Tibial nerve (tissue), 4 donors: ENCODE data around the gene RPTOR. TPM values are rescaled to one million over a fixed set of nuclear protein-coding genes. Genes with fewer than 3 reads are reported as not detected.
A peak's percentile ranks its signal among the peaks of the same experiment; 100 is the strongest.
"Not testable (repeated sequence)": the region's sequence is repeated elsewhere in the genome, so short reads cannot be mapped to it uniquely, and the experiment has no call there.

Source experiments
- DNase-seq, 2 donors: peaks; one replicate each; pipeline ENCODE4 v3.0.0-alpha.2; 2019; ENCODE audit warnings: low spot score in 2 of 2
- H3K27ac ChIP-seq, 4 donors: fragments of 200-600 bp; sonication (generic) in 3 of 4; one replicate each; pipeline ENCODE4 v1.5.1; 2017 to 2019; ENCODE audit warnings: mild to moderate bottlenecking in 1 of 4
- H3K27me3 ChIP-seq, 2 donors: fragments of 200-600 bp; sonication (generic) in 1 of 2; one replicate each; pipeline versions ENCODE4 v1.5.1 to v1.6.0; 2017 to 2019
- H3K36me3 ChIP-seq, 3 donors: fragments of 200-600 bp; sonication (generic); one replicate each; pipeline ENCODE4 v1.5.1; 2018 to 2019
- H3K4me1 ChIP-seq, 4 donors: fragments of 200-600 bp; sonication (generic) in 3 of 4; one replicate each; pipeline ENCODE4 v1.5.1; 2017 to 2019
- H3K4me3 ChIP-seq, 4 donors: fragments of 200-600 bp; sonication (generic) in 3 of 4; one replicate each; pipeline ENCODE4 v1.5.1; 2017 to 2019; ENCODE audit warnings: mild to moderate bottlenecking in 1 of 4, moderate library complexity in 1 of 4
- H3K9me3 ChIP-seq, 4 donors: fragments of 200-600 bp; sonication (generic) in 3 of 4; one replicate each; pipeline ENCODE4 v1.5.1; 2017 to 2019
- CTCF ChIP-seq, 5 experiments: fragments of 200-600 bp in 3 of 5; fragments of 450-650 bp in 2 of 5; sonication (generic) in 3 of 5; IDR thresholded peaks; one replicate each; pipeline ENCODE4 v1.5.1; 2016 to 2019; ENCODE audit warnings: antibody characterized with exemption in 5 of 5, mild to moderate bottlenecking in 3 of 5, moderate library complexity in 2 of 5
- EP300 ChIP-seq, 2 donors: sonication (generic); formaldehyde crosslinking; IDR thresholded peaks; one replicate each; pipeline ENCODE4 v1.6.1; 2017; ENCODE audit warnings: antibody characterized with exemption in 2 of 2, mild to moderate bottlenecking in 1 of 2
- POLR2A ChIP-seq, 2 donors: fragments of 450-650 bp; IDR thresholded peaks; one replicate each; pipeline ENCODE4 v1.6.1; 2017; ENCODE audit warnings: antibody characterized with exemption in 2 of 2, mild to moderate bottlenecking in 2 of 2, moderate library complexity in 2 of 2
- WGBS, 2 donors: methylation state at CpG; one replicate each; pipeline ENCODE4 v1.1.5; 2018; 5-methylcytosine and 5-hydroxymethylcytosine counted together
- total RNA-seq, 4 donors: library from RNA; depleted of rRNA; stranded (reverse); fragments of >200 nt; gene quantifications; one replicate each; pipeline ENCODE4 v1.1.0, GENCODE V29; 2016

RPTOR gene
- total RNA-seq, 4 donors from 2014 or later: 34.7 to 56.4 (median 40.1) TPM

- DNase-seq: no peak
- Histone ChIP-seq H3K36me3 (peaks cover 0 to 6% (median 0%) of the 10 kb centered on the region in 3 donors), H3K9me3 (no peaks in the 10 kb centered on the region), H3K4me3 (no peak overlapping the region), H3K27me3 (no peaks in the 10 kb centered on the region), H3K4me1 (peaks cover 0 to 17% (median 4%) of the 10 kb centered on the region in 4 donors), H3K27ac (peak overlapping the region in 2 of 4 donors; percentile 19 to 55)
- WGBS, 2 donors: 63 to 66% methylated on average over 18 of the region's 18 CpGs
- TF ChIP-seq EP300 (IDR thresholded peaks at IDR 0.05): no peak
- no peak for TF ChIP-seq POLR2A (IDR thresholded peaks at IDR 0.05)
- no peak for TF ChIP-seq CTCF (IDR thresholded peaks at IDR 0.05)
Measured at GRCh38 chr17:80872501-80873306, 328.1 kb downstream of the RPTOR start.

- DNase-seq: no peak
- H3K27me3 ChIP-seq: no peaks in the 10 kb centered on the region
- H3K9me3 ChIP-seq: no peaks in the 10 kb centered on the region
- H3K4me3 ChIP-seq: no peak overlapping the region
- whole genome bisulfite sequencing, 2 donors: 40 to 55% methylated on average over 14 of the region's 14 CpGs
- peak overlapping the region in 2 of 4 donors; percentile 19 to 55 for H3K27ac ChIP-seq
- TF ChIP-seq EP300 (IDR thresholded peaks at IDR 0.05) (no peak), CTCF (IDR thresholded peaks at IDR 0.05) (no peak), POLR2A (IDR thresholded peaks at IDR 0.05) (no peak)
- peaks cover 0 to 6% (median 0%) of the 10 kb centered on the region in 3 donors for H3K36me3 ChIP-seq
- peaks cover 0 to 17% (median 4%) of the 10 kb centered on the region in 4 donors for H3K4me1 ChIP-seq
Measured at GRCh38 chr17:80873307-80873951, 328.8 kb downstream of the RPTOR start.

GRCh38 chr17:80874866-80875445 lies 330.3 kb downstream of the RPTOR start:
- no peaks in the 10 kb centered on the region for H3K27me3 ChIP-seq
- H3K9me3 ChIP-seq: no peaks in the 10 kb centered on the region
- peaks cover 0 to 6% (median 0%) of the 10 kb centered on the region in 3 donors for H3K36me3 ChIP-seq
- 96% methylated on average over 19 of the region's 19 CpGs for WGBS, 2 donors
- no peak overlapping the region for H3K4me3 ChIP-seq
- DNase-seq: no peak
- no peak overlapping the region for H3K27ac ChIP-seq
- peaks cover 0 to 17% (median 4%) of the 10 kb centered on the region in 4 donors for H3K4me1 ChIP-seq
- TF ChIP-seq POLR2A (IDR thresholded peaks at IDR 0.05) (no peak), EP300 (IDR thresholded peaks at IDR 0.05) (no peak), CTCF (IDR thresholded peaks at IDR 0.05) (no peak)

GRCh38 chr17:80875480-80875995 lies 330.9 kb downstream of the RPTOR start:
- not testable (repeated sequence) for H3K9me3 ChIP-seq, H3K27me3 ChIP-seq, H3K4me3 ChIP-seq, H3K27ac ChIP-seq, DNase-seq
- Histone ChIP-seq H3K36me3 (peaks cover 0 to 12% (median 0%) of the 10 kb centered on the region in 3 donors), H3K4me1 (peaks cover 0 to 17% (median 4%) of the 10 kb centered on the region in 4 donors)
- WGBS, 2 donors: 92 to 97% methylated on average over 21 to 25 of the region's 29 CpGs

- H3K9me3 ChIP-seq, DNase-seq, H3K27me3 ChIP-seq, H3K27ac ChIP-seq: not testable (repeated sequence)
- Histone ChIP-seq H3K4me3 (peak overlapping the region in 1 of 4 donors; percentile 1), H3K4me1 (peaks cover 0 to 17% (median 4%) of the 10 kb centered on the region in 4 donors), H3K36me3 (peaks cover 0 to 19% (median 0%) of the 10 kb centered on the region in 3 donors)
- WGBS, 2 donors: 92 to 95% methylated on average over 30 to 31 of the region's 39 CpGs
Measured at GRCh38 chr17:80876456-80876949, 331.9 kb downstream of the RPTOR start.
